ENCODE measurements around the gene ATP6V0B.
A peak's percentile ranks its signal among the peaks of the same experiment; 100 is the strongest.

Gene ATP6V0B

DNA sequence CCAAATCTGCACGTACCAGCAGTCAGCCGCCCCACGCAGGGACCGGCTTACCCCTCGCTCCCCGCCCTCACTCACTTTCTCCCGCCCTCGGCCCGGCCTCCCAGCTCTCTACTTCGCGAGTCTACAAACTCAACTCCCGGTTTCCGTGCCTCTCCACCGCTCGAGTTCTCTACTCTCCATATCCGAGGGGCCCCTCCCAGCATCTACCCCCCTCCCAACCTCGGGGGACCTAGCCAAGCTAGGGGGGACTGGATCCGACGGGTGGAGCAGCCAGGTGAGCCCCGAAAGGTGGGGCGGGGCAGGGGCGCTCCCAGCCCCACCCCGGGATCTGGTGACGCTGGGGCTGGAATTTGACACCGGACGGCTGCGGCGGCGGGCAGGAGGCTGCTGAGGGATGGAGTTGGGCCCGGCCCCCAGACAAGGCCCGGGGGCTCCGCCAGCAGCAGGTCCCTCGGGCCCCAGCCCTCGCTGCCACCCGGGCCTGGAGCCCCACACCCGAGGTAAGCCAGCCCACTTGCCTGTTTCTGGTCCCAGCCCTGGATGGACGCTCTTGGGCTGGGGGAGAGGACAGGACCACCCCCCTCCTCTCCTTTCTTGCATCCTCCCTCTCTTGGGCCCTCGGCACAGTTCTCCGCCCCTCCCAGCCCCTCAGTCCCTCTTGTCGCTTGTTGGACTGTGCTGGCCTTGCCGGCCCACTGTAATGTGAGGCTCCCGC lies 41.2 kb upstream of the ATP6V0B start, which contains the start of gene ARTN:
TSS of gene ARTN (plus strand) at position 416 of the 715 bp plus-strand sequence. CDS start 1,856 bp downstream, outside the sequence.
- H3K27ac ChIP-seq = no peak within 1 kb of the TSS
- H3K36me3 ChIP-seq = peaks cover 0 to 31% (median 13%) of the 10 kb centered on the region in 11 experiments; a peak in 14 of 22 replicates
- H3K9me3 ChIP-seq (replicated peaks in 1 of 11) = peaks cover 0 to 5% (median 0%) of the 10 kb centered on the region in 11 experiments; a peak in 1 of 22 replicates
- peak within 1 kb of the TSS; percentile 36 to 80 (median 71) for H3K4me2 ChIP-seq
- TF ChIP-seq Cebpa-rat (IDR thresholded peaks at IDR 0.05) = no peak
- peaks cover 43 to 80% (median 66%) of the 10 kb centered on the region in 10 experiments for H3K4me1 ChIP-seq
- H4K20me1 ChIP-seq = peaks cover 0 to 54% (median 29%) of the 10 kb centered on the region in 11 experiments; a peak in 19 of 22 replicates
- H3K9ac ChIP-seq = peak within 1 kb of the TSS in 5 of 11 experiments; percentile 7 to 31 (median 23); a peak in 4 of 22 replicates
- H3K27me3 ChIP-seq = peaks cover 53 to 67% (median 62%) of the 10 kb centered on the region in 11 experiments
- peak within 1 kb of the TSS in 3 of 10 experiments; percentile 27 to 43 (median 35); a peak in 6 of 20 replicates for H3K4me3 ChIP-seq

GRCh38 chr1:43934101-43934985 lies 40.4 kb upstream of the ATP6V0B start:
- peaks cover 0 to 4% (median 0%) of the 10 kb centered on the region in 11 experiments; a peak in 1 of 22 replicates for H3K9me3 ChIP-seq (replicated peaks in 1 of 11)
- peaks cover 0 to 35% (median 15%) of the 10 kb centered on the region in 11 experiments; a peak in 14 of 22 replicates for H3K36me3 ChIP-seq
- peaks cover 0 to 58% (median 33%) of the 10 kb centered on the region in 11 experiments; a peak in 19 of 22 replicates for H4K20me1 ChIP-seq
- peak overlapping the region in 3 of 11 experiments; percentile 7 to 31 (median 21); a peak in 2 of 22 replicates for H3K9ac ChIP-seq
- no peak overlapping the region for H3K27ac ChIP-seq
- peak overlapping the region; percentile 36 to 80 (median 71); a peak in 21 of 22 replicates for H3K4me2 ChIP-seq
- TF ChIP-seq Cebpa-rat (IDR thresholded peaks at IDR 0.05) = no peak
- no peak overlapping the region; a peak in 3 of 20 replicates for H3K4me3 ChIP-seq
- H3K4me1 ChIP-seq = peaks cover 43 to 73% (median 64%) of the 10 kb centered on the region in 10 experiments
- H3K27me3 ChIP-seq = peaks cover 53 to 67% (median 62%) of the 10 kb centered on the region in 11 experiments

GRCh38 chr1:43934986-43935324 lies 39.8 kb upstream of the ATP6V0B start:
- Histone ChIP-seq H3K9ac (no peak overlapping the region), H4K20me1 (peaks cover 0 to 64% (median 36%) of the 10 kb centered on the region in 11 experiments; a peak in 19 of 22 replicates), H3K27ac (no peak overlapping the region), H3K9me3 (replicated peaks in 1 of 11) (no peaks in the 10 kb centered on the region), H3K4me2 (peak overlapping the region in 1 of 11 experiments; percentile 69; a peak in 2 of 22 replicates), H3K27me3 (peaks cover 53 to 67% (median 62%) of the 10 kb centered on the region in 11 experiments), H3K4me1 (peaks cover 42 to 71% (median 60%) of the 10 kb centered on the region in 10 experiments), H3K36me3 (peaks cover 0 to 35% (median 11%) of the 10 kb centered on the region in 11 experiments; a peak in 14 of 22 replicates), H3K4me3 (no peak overlapping the region)
- no peak for TF ChIP-seq Cebpa-rat (IDR thresholded peaks at IDR 0.05)

DNA sequence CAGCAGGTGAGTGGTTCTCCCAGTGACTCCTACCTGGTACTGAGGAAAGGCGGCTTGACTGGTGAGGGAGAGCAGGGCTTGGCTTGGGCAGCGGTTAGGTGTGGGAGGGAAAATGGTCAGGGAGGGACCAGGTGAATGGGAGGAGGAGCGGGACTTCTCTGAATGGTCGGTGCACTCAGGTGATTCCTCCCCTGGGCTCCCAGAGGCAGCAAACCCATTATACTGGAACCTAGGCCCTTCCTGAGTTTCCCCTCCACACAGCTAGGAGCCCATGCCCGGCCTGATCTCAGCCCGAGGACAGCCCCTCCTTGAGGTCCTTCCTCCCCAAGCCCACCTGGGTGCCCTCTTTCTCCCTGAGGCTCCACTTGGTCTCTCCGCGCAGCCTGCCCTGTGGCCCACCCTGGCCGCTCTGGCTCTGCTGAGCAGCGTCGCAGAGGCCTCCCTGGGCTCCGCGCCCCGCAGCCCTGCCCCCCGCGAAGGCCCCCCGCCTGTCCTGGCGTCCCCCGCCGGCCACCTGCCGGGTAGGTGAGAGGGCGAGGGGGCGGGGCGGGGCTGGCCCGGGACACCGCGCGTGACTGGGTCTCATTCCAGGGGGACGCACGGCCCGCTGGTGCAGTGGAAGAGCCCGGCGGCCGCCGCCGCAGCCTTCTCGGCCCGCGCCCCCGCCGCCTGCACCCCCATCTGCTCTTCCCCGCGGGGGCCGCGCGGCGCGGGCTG lies 38.9 kb upstream of the ATP6V0B start:
- TF ChIP-seq Cebpa-rat (IDR thresholded peaks at IDR 0.05) = no peak
- Histone ChIP-seq H3K4me3 (peak overlapping the region; percentile 47 to 70 (median 58)), H3K4me1 (peaks cover 32 to 62% (median 52%) of the 10 kb centered on the region in 10 experiments), H3K9me3 (replicated peaks in 1 of 11) (no peaks in the 10 kb centered on the region), H3K27ac (no peak overlapping the region), H4K20me1 (peaks cover 0 to 69% (median 38%) of the 10 kb centered on the region in 11 experiments; a peak in 19 of 22 replicates), H3K9ac (peak overlapping the region in 9 of 11 experiments; percentile 22 to 70 (median 57); a peak in 13 of 22 replicates), H3K27me3 (peaks cover 53 to 67% (median 62%) of the 10 kb centered on the region in 11 experiments), H3K4me2 (peak overlapping the region; percentile 81 to 93 (median 87)), H3K36me3 (peaks cover 0 to 31% (median 9%) of the 10 kb centered on the region in 11 experiments; a peak in 13 of 22 replicates)

GRCh38 chr1:43936431-43937151 lies 38.2 kb upstream of the ATP6V0B start:
- peaks cover 53 to 67% (median 62%) of the 10 kb centered on the region in 11 experiments for H3K27me3 ChIP-seq
- no peak for TF ChIP-seq Cebpa-rat (IDR thresholded peaks at IDR 0.05)
- peak overlapping the region in 9 of 11 experiments; percentile 22 to 70 (median 57); a peak in 13 of 22 replicates for H3K9ac ChIP-seq
- H3K36me3 ChIP-seq = peaks cover 0 to 31% (median 9%) of the 10 kb centered on the region in 11 experiments; a peak in 13 of 22 replicates
- H3K4me1 ChIP-seq = peaks cover 28 to 55% (median 45%) of the 10 kb centered on the region in 10 experiments; a peak in 19 of 20 replicates
- no peaks in the 10 kb centered on the region for H3K9me3 ChIP-seq (replicated peaks in 1 of 11)
- H3K27ac ChIP-seq = no peak overlapping the region
- H3K4me3 ChIP-seq = peak overlapping the region; percentile 47 to 70 (median 58)
- H4K20me1 ChIP-seq = peaks cover 0 to 64% (median 38%) of the 10 kb centered on the region in 11 experiments; a peak in 19 of 22 replicates
- H3K4me2 ChIP-seq = peak overlapping the region; percentile 81 to 93 (median 87)

DNA sequence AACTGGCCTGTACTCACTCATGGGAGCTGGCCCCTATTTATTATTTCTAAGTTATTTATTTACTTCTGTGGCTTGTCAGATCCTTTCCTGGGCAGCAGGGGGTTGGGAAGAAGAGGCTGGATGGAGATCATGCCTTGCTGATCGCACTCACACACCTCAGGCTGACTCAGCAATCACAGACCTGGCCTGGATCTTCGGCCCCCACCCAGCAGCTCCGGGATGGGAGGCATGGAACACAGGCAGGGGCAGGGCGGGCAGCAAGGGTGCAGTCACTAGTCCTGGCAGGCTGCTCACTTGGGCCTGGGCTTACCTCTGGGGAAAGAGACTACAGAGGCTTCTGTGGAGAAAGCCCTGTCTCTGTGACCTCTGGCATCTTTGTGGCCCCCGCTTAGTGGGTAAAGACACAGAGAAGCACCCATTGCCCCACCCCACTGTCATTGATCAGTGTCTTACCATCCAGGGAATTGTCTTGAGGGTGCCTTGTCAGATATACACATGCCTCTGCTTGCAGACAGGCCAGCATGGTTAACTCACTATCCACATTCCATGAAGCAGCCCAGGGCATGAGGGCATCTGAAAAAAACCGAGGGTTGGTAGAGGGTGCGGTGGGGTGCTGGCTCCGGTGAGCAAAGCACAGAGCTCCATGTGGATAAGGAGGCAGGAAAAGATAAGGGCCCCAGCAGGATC lies 37.4 kb upstream of the ATP6V0B start:
- peaks cover 0 to 60% (median 38%) of the 10 kb centered on the region in 11 experiments; a peak in 19 of 22 replicates for H4K20me1 ChIP-seq
- H3K4me1 ChIP-seq = peaks cover 34 to 48% (median 38%) of the 10 kb centered on the region in 10 experiments
- no peaks in the 10 kb centered on the region for H3K9me3 ChIP-seq (replicated peaks in 1 of 11)
- peaks cover 0 to 31% (median 9%) of the 10 kb centered on the region in 11 experiments; a peak in 13 of 22 replicates for H3K36me3 ChIP-seq
- no peak overlapping the region for H3K4me3 ChIP-seq
- peaks cover 51 to 64% (median 58%) of the 10 kb centered on the region in 11 experiments for H3K27me3 ChIP-seq
- no peak overlapping the region for H3K27ac ChIP-seq
- H3K9ac ChIP-seq = no peak overlapping the region
- TF ChIP-seq Cebpa-rat (IDR thresholded peaks at IDR 0.05) = no peak; a peak in 1 of 22 replicates
- no peak overlapping the region for H3K4me2 ChIP-seq

DNA sequence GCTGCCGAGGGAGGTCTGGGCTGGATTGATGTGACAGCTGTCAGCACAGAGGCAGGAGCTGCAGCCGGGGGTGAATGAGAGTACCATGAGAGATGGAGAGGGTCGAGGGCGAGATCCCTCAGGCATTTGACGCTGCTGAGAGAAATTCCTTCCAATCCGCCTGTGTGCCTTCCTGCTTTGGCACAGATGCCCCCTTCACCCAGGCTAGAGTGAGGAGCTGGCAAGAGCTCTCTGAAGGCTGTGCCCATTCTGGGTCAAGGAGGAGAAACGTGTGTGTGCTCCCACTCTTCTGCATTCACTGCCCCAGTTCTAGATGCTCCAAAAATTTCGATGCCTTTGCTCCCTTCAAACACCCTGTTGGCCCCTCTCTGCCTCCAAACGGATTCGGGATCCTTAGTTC lies 36.4 kb upstream of the ATP6V0B start:
- no peak for TF ChIP-seq Cebpa-rat (IDR thresholded peaks at IDR 0.05)
- Histone ChIP-seq H3K4me2 (no peak overlapping the region), H3K4me3 (no peak overlapping the region), H3K36me3 (peaks cover 0 to 31% (median 10%) of the 10 kb centered on the region in 11 experiments; a peak in 13 of 22 replicates), H3K27ac (no peak overlapping the region), H3K4me1 (peaks cover 24 to 41% (median 35%) of the 10 kb centered on the region in 10 experiments), H4K20me1 (peaks cover 0 to 60% (median 39%) of the 10 kb centered on the region in 11 experiments; a peak in 19 of 22 replicates), H3K27me3 (peaks cover 40 to 54% (median 48%) of the 10 kb centered on the region in 11 experiments), H3K9ac (no peak overlapping the region), H3K9me3 (replicated peaks in 1 of 11) (no peaks in the 10 kb centered on the region)
